AG09309 (cell line): ENCODE data around the gene GRIN2A.

Experiments used
- DNase-seq: peaks from one replicate; pipeline ENCODE4 v3.0.0-alpha.2; 2010; ENCODE audit warnings: low read depth
- H3K4me3 ChIP-seq: 2 replicates; pipeline ENCODE4 v1.5.1; 2011; ENCODE audit warnings: mild to moderate bottlenecking, low read depth, low read length, moderate library complexity; ENCODE audit not compliant: control insufficient read depth
- CTCF ChIP-seq: IDR thresholded peaks from 2 replicates; pipeline ENCODE4 v1.5.1; 2011; ENCODE audit warnings: mild to moderate bottlenecking, low read depth, low read length, inconsistent platforms; ENCODE audit not compliant: insufficient read depth, control insufficient read depth; ENCODE audit errors: missing control alignments

GRIN2A gene

GRCh38 chr16:10182222-10183053, at the start of gene GRIN2A:
TSS of gene GRIN2A (minus strand) at chr16:10182428. CDS start at chr16:10180411, 2,017 bp downstream.
- DNase-seq = no peak

GRCh38 chr16:10231563-10231962, 49.3 kb upstream of the GRIN2A start:
- DNase-seq = no peak
- no peak for TF ChIP-seq CTCF
- no peak overlapping the region for H3K4me3 ChIP-seq

More at GRCh38 chr16:10182222-10183053, at the start of gene GRIN2A:
- peak within 1 kb of the TSS; percentile 25 for H3K4me3 ChIP-seq
- no peak for TF ChIP-seq CTCF

GRCh38 chr16:10228779-10229178, 46.6 kb upstream of the GRIN2A start:
- no peak for TF ChIP-seq CTCF
- DNase-seq = no peak
- no peak overlapping the region for H3K4me3 ChIP-seq

- H3K4me3 ChIP-seq = no peak overlapping the region
- DNase-seq = no peak
- TF ChIP-seq CTCF = no peak
Measured at GRCh38 chr16:10226987-10227306, 44.7 kb upstream of the GRIN2A start.

- no peak for TF ChIP-seq CTCF
- no peak overlapping the region for H3K4me3 ChIP-seq
Measured at GRCh38 chr16:10226141-10226986, 44.1 kb upstream of the GRIN2A start.

GRCh38 chr16:10225653-10226052, 43.4 kb upstream of the GRIN2A start:
- no peak for DNase-seq
- TF ChIP-seq CTCF = no peak
- no peak overlapping the region for H3K4me3 ChIP-seq

More at GRCh38 chr16:10226141-10226986, 44.1 kb upstream of the GRIN2A start:
- no peak for DNase-seq
